Cardiac fibroblast (primary cell): ENCODE results near the gene GLB1L3.

ENCODE experiments used
- DNase-seq, 2 donors: peaks; one replicate each; pipeline versions ENCODE4 v3.0.0 to v3.0.0-alpha.2; 2010; ENCODE audit warnings: low read depth in 2 of 2
- H3K4me3 ChIP-seq, 2 donors: replicated peaks in 1 of 2; 1 replicate in 1 of 2; 2 replicates in 1 of 2; pipeline ENCODE4 v1.5.1; 2011; ENCODE audit warnings: low read depth in 2 of 2, low read length in 2 of 2, mild to moderate bottlenecking in 2 of 2, moderate library complexity in 1 of 2
- TF ChIP-seq, protein P1 (sequence below): IDR thresholded peaks from one replicate; pipeline ENCODE4 v1.5.1; 2011; ENCODE audit warnings: low read depth, mild to moderate bottlenecking, low read length, inconsistent platforms

Gene GLB1L3

GRCh38 chr11:134243913-134244312, 32.3 kb upstream of the GLB1L3 start:
- TF ChIP-seq, protein P1, sequence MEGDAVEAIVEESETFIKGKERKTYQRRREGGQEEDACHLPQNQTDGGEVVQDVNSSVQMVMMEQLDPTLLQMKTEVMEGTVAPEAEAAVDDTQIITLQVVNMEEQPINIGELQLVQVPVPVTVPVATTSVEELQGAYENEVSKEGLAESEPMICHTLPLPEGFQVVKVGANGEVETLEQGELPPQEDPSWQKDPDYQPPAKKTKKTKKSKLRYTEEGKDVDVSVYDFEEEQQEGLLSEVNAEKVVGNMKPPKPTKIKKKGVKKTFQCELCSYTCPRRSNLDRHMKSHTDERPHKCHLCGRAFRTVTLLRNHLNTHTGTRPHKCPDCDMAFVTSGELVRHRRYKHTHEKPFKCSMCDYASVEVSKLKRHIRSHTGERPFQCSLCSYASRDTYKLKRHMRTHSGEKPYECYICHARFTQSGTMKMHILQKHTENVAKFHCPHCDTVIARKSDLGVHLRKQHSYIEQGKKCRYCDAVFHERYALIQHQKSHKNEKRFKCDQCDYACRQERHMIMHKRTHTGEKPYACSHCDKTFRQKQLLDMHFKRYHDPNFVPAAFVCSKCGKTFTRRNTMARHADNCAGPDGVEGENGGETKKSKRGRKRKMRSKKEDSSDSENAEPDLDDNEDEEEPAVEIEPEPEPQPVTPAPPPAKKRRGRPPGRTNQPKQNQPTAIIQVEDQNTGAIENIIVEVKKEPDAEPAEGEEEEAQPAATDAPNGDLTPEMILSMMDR: no peak
- H3K4me3 ChIP-seq: no peak overlapping the region
- DNase-seq: no peak

DNA sequence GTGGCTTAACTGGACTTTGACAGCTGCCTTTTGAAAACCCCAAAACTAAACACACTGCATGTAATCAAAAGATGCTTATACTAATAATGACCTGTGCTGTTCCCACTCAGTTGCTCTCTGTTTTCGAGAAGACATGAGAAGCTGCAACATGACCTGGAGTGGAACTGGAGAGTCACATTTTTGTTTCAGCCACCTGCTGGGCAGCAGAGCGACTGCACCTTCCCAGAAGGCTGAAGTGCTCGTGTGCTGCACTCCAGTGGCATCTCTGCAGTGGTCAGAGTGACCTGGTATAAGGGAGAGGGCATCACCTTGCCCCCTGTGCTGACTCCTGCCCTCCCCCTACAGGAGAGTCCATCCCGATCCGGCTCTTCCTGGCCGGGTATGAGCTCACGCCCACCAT, 31.6 kb upstream of the GLB1L3 start:
- peak; percentile 36 to 45 for DNase-seq
- TF ChIP-seq, protein P1: peak; percentile 55
- no peak overlapping the region for H3K4me3 ChIP-seq

DNA sequence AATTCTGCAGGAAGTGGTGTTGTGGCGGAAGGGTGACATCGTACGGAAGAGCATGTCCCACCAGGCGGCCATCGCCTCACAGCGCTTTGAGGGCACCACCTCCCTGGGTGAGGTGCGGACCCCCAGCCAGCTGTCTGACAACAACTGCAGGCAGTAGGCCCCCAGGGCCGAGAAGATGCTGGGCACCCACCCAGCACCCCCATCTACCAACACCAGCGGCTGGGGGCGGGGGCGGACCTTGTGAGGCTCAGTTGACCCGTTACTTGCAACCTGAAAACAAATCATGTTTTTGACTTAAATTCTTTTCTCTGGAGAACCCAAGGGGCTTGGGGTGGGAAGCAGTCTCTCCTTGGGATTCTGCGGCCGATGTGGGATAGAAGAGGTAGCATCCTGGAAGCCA, 30.7 kb upstream of the GLB1L3 start:
- no peak for DNase-seq
- H3K4me3 ChIP-seq: no peak overlapping the region

DNA sequence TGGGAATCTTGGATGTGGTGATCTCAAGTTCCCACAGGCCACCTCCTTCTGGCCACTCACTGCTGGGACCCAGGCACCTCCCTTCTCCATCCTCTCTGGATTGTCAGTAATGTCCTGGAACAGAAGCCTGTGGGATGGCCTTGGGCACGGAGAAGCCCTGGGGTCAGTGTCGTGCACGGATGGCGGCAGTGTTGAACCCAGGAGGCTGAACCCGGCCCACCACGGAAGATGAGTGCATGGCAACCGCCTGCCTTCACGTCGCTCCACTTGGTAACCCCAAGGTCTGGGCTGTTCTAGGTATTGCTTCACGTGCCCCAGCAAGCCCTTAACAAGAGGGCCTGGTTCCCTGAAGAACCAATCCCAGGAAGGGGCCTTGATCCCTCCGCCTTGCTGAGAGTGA, 30.1 kb upstream of the GLB1L3 start:
- TF ChIP-seq, protein P1: no peak

More for the DNA sequence above, 30.7 kb upstream of the GLB1L3 start:
- TF ChIP-seq, protein P1: no peak

GRCh38 chr11:134246678-134247077, 29.5 kb upstream of the GLB1L3 start:
- DNase-seq: no peak
- TF ChIP-seq, protein P1: no peak
- H3K4me3 ChIP-seq: no peak overlapping the region

More for the DNA sequence above, 30.1 kb upstream of the GLB1L3 start:
- no peak overlapping the region for H3K4me3 ChIP-seq
- no peak for DNase-seq

DNA sequence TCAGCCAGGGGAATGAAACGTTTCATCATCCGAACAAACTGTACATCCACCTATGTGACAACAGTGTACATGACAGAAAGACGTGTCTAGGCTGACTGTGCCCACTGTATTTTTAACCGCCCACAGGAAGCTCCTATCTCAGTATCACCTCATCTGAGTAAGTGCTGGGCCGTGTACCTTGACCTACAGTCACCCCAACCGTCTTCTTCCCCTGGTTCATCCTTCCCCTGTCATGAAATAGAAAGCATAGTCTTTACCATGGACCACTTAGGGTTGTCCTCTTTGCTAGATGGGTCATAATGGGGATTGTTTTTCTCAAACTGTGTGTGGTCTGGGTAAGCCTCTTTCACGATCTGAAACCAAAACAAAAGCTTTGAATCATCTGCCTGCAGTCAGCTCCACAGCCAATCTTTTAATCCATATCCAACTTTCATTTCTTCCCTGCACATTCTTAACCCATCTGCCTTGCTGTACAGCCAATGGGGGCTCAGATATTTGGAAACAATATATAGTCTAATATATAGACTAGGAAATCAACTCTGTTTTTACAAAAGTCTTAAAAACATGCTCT, 27.2 kb upstream of the GLB1L3 start:
- TF ChIP-seq, protein P1: no peak
- no peak for DNase-seq
- no peak overlapping the region for H3K4me3 ChIP-seq

- no peak overlapping the region for H3K4me3 ChIP-seq
- TF ChIP-seq, protein P1: no peak
- no peak for DNase-seq
Measured at GRCh38 chr11:134250246-134250645, 25.9 kb upstream of the GLB1L3 start.
